Measurements from ENCODE around the gene ABHD5. TPM values are rescaled to one million over a fixed set of nuclear protein-coding genes. Genes with fewer than 3 reads are reported as not detected.

ABHD5 gene
- total RNA-seq, 1 donor from 2014 or later, result 33.2 TPM

GRCh38 chr3:43695443-43695842, 4.7 kb downstream of the ABHD5 start:
- no peak for TF ChIP-seq CTCF (IDR thresholded peaks at IDR 0.05; ENCODE audit: insufficient read depth, low read length, severe bottlenecking)
- no peak overlapping the region for H3K4me3 ChIP-seq (ENCODE audit: low read depth, low read length)
- no peak for FAIRE-seq
- no peaks in the 10 kb centered on the region for H3K36me3 ChIP-seq (ENCODE audit: control insufficient read depth, insufficient read depth, low read length)
- DNase-seq (ENCODE audit: low read depth), result peak; percentile 86
- H3K27me3 ChIP-seq (ENCODE audit: control insufficient read depth, insufficient read depth, low read length), result no peaks in the 10 kb centered on the region

- no peaks in the 10 kb centered on the region for H3K27me3 ChIP-seq (ENCODE audit: control insufficient read depth, insufficient read depth, low read length)
- no peak for FAIRE-seq
- H3K36me3 ChIP-seq (ENCODE audit: control insufficient read depth, insufficient read depth, low read length), result no peaks in the 10 kb centered on the region
- H3K4me3 ChIP-seq (ENCODE audit: low read depth, low read length), result no peak overlapping the region
- TF ChIP-seq CTCF (IDR thresholded peaks at IDR 0.05; ENCODE audit: insufficient read depth, low read length, severe bottlenecking), result no peak
- DNase-seq (ENCODE audit: low read depth), result no peak
These were observed 5.1 kb downstream of the ABHD5 start for GRCh38 chr3:43695863-43696262.

- Histone ChIP-seq H3K4me3 (ENCODE audit: low read depth, low read length) (no peak overlapping the region), H3K36me3 (ENCODE audit: control insufficient read depth, insufficient read depth, low read length) (no peaks in the 10 kb centered on the region), H3K27me3 (ENCODE audit: control insufficient read depth, insufficient read depth, low read length) (no peaks in the 10 kb centered on the region)
- FAIRE-seq, result no peak
- no peak for TF ChIP-seq CTCF (IDR thresholded peaks at IDR 0.05; ENCODE audit: insufficient read depth, low read length, severe bottlenecking)
- no peak for DNase-seq (ENCODE audit: low read depth)
These were observed 5.7 kb downstream of the ABHD5 start for GRCh38 chr3:43696441-43696840.

GRCh38 chr3:43696881-43697280, 6.1 kb downstream of the ABHD5 start:
- Histone ChIP-seq H3K27me3 (ENCODE audit: control insufficient read depth, insufficient read depth, low read length) (no peaks in the 10 kb centered on the region), H3K4me3 (ENCODE audit: low read depth, low read length) (no peak overlapping the region), H3K36me3 (ENCODE audit: control insufficient read depth, insufficient read depth, low read length) (no peaks in the 10 kb centered on the region)
- FAIRE-seq, result no peak
- DNase-seq (ENCODE audit: low read depth), result no peak
- TF ChIP-seq CTCF (IDR thresholded peaks at IDR 0.05; ENCODE audit: insufficient read depth, low read length, severe bottlenecking), result no peak

GRCh38 chr3:43699864-43700263, 9.1 kb downstream of the ABHD5 start:
- FAIRE-seq, result no peak
- peak; percentile 56 for DNase-seq (ENCODE audit: low read depth)

More at GRCh38 chr3:43699864-43700263, 9.1 kb downstream of the ABHD5 start:
- no peaks in the 10 kb centered on the region for H3K27me3 ChIP-seq (ENCODE audit: control insufficient read depth, insufficient read depth, low read length)
- no peak overlapping the region for H3K4me3 ChIP-seq (ENCODE audit: low read depth, low read length)
- peak; percentile 58 for TF ChIP-seq CTCF (IDR thresholded peaks at IDR 0.05; ENCODE audit: insufficient read depth, low read length, severe bottlenecking)
- peaks cover 2% of the 10 kb centered on the region for H3K36me3 ChIP-seq (ENCODE audit: control insufficient read depth, insufficient read depth, low read length)

Data from bronchial epithelial cell (primary cell).